ENCODE data around the gene SKAP1. TPM values are rescaled to one million over a fixed set of nuclear protein-coding genes. Genes with fewer than 3 reads are reported as not detected.

Gene SKAP1
- total RNA-seq, 5 donors from 2014 or later (not counting 1 experiment from before 2014, with no cell fraction given): 71.5 to 142 (median 80.4) TPM

DNA sequence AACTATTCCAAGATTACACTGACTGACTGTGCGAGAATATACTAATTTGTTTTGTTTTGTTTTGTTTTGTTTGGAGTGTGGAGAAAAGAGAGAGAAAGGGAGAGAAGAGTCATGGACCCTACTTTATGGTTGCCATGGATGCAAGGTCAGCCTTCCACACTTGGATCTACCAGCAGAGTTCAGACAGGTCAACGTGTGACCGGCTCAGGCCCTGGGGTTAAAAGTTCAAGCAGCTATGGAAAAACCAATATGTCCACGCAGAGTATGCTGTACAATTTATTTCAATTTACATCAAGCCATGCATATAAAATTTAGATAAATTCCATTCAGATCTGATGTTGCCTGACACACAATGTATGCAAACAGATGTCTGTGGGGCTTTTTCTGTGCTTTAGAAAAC, 122.8 kb downstream of the SKAP1 start:
- peaks cover 12% of the 10 kb centered on the region for H3K36me3 Mint-ChIP-seq
- ChIA-PET POLR2A (no interaction called here), CTCF (interaction anchor here in 1 of 2 donors (1.0 to 3.4 kb wide), 5 partner anchors 12 to 286 kb away, joined by 4 to 24 read pairs (median 9); partner anchors contain the start of gene HOXB5)
- H3K27me3 Mint-ChIP-seq: no peaks in the 10 kb centered on the region
- H3K9me3 Mint-ChIP-seq: no peaks in the 10 kb centered on the region
- no peaks in the 10 kb centered on the region for H3K27me3 ChIP-seq (replicated peaks in 1 of 2; ENCODE audit: control insufficient read depth in 2 of 2, extremely low read depth in 1 of 2, insufficient read depth in 2 of 2, low read length in 1 of 2)
- peaks cover 0 to 8% of the 10 kb centered on the region in 2 donors for H3K36me3 ChIP-seq (ENCODE audit: control insufficient read depth in 2 of 2, extremely low read depth in 1 of 2, insufficient read depth in 1 of 2, low read length in 1 of 2)
- no peak overlapping the region for H3K27ac ChIP-seq (ENCODE audit: low read length)
- ATAC-seq (replicated peaks in 1 of 4): no peak
- H3K27ac Mint-ChIP-seq: no peak overlapping the region
- WGBS (ENCODE audit: insufficient coverage): 95% methylated on average over 3 of the region's 4 CpGs
- peaks cover 12 to 35% (median 28%) of the 10 kb centered on the region in 3 donors for H3K4me1 Mint-ChIP-seq
- no peak overlapping the region for H3K4me3 Mint-ChIP-seq
- H3K4me3 ChIP-seq (ENCODE audit: control insufficient read depth in 1 of 2, extremely low read depth in 1 of 2, low read length in 1 of 2): no peak overlapping the region
- H3K4me1 ChIP-seq (ENCODE audit: control insufficient read depth in 1 of 2, extremely low read depth in 1 of 2, insufficient read depth in 2 of 2, low read length in 2 of 2): no peaks in the 10 kb centered on the region
- no peaks in the 10 kb centered on the region for H3K9me3 ChIP-seq
- DNase-seq: no peak

DNA sequence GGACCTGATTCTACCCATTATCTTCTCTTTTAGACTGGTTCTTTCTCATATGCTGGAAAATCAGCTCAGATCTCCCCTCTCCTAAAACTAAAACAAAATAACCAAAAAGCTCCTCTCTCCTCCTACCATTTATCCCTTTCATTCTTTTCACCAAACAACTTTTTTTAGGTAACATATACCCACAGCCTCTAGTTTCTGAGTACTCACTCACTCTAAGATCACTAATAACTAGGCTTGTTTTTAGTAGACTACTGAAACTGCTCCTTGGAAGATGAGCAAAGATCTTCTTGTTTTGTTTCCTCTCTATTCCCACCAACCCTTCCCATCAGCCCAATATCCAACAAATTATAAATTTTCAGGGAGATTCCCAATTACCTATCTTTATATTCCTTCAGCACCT, 129.0 kb downstream of the SKAP1 start:
- peaks cover 0 to 4% of the 10 kb centered on the region in 2 donors for H3K36me3 ChIP-seq (ENCODE audit: control insufficient read depth in 2 of 2, extremely low read depth in 1 of 2, insufficient read depth in 1 of 2, low read length in 1 of 2)
- Mint-ChIP-seq H3K9me3 (no peaks in the 10 kb centered on the region), H3K4me1 (peaks cover 42 to 67% (median 60%) of the 10 kb centered on the region in 3 donors), H3K36me3 (peaks cover 16% of the 10 kb centered on the region), H3K27ac (peak overlapping the region; percentile 87 to 89), H3K27me3 (no peaks in the 10 kb centered on the region), H3K4me3 (no peak overlapping the region)
- ATAC-seq (replicated peaks in 1 of 4): no peak
- ChIA-PET CTCF (no interaction called here), POLR2A (no interaction called here)
- H3K27ac ChIP-seq (ENCODE audit: low read length): no peak overlapping the region
- no peaks in the 10 kb centered on the region for H3K9me3 ChIP-seq
- DNase-seq: no peak
- no peak overlapping the region for H3K4me3 ChIP-seq (ENCODE audit: control insufficient read depth in 1 of 2, extremely low read depth in 1 of 2, low read length in 1 of 2)
- H3K4me1 ChIP-seq (ENCODE audit: control insufficient read depth in 1 of 2, extremely low read depth in 1 of 2, insufficient read depth in 2 of 2, low read length in 2 of 2): peaks cover 4 to 11% of the 10 kb centered on the region in 2 experiments
- H3K27me3 ChIP-seq (replicated peaks in 1 of 2; ENCODE audit: control insufficient read depth in 2 of 2, extremely low read depth in 1 of 2, insufficient read depth in 2 of 2, low read length in 1 of 2): no peaks in the 10 kb centered on the region

DNA sequence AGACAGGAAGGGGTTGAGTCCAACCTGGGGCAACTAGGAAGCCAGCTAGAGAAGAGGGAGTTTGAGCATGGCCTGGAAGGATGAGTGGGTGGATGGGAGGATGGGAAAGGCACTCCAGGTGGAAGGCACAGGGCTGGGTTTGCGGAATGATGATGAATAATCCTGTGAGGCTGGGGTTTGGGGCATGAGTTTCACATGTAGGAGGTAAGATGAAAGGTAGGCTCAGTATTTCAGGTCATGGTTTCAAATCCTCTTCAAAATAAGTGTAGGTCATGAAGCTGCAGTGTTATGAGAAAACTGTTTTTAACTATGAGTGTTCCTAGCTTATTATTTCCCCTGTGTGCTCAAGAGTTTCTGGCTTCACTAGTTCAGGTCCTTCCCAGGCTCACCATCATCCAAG, 130.3 kb downstream of the SKAP1 start:
- Mint-ChIP-seq H3K27me3 (no peaks in the 10 kb centered on the region), H3K36me3 (peaks cover 14% of the 10 kb centered on the region), H3K4me3 (no peak overlapping the region), H3K4me1 (peaks cover 54 to 75% (median 68%) of the 10 kb centered on the region in 3 donors), H3K9me3 (no peaks in the 10 kb centered on the region), H3K27ac (peak overlapping the region; percentile 87 to 89)
- peak overlapping the region; percentile 22 for H3K27ac ChIP-seq (ENCODE audit: low read length)
- ATAC-seq (replicated peaks in 1 of 4) (no peak), DNase-seq (no peak)
- no peaks in the 10 kb centered on the region for H3K36me3 ChIP-seq (ENCODE audit: control insufficient read depth in 2 of 2, extremely low read depth in 1 of 2, insufficient read depth in 1 of 2, low read length in 1 of 2)
- POLR2A ChIA-PET: interaction anchor here in 1 of 2 donors (0.5 kb wide), 1 partner anchor 168 kb away, joined by 5 read pairs; no protein-coding TSS in a partner anchor
- peaks cover 4 to 20% of the 10 kb centered on the region in 2 experiments for H3K4me1 ChIP-seq (ENCODE audit: control insufficient read depth in 1 of 2, extremely low read depth in 1 of 2, insufficient read depth in 2 of 2, low read length in 2 of 2)
- CTCF ChIA-PET: interaction anchor here in 1 of 2 donors (0.5 to 1.7 kb wide), 3 partner anchors 9 to 318 kb away, joined by 3 to 4 read pairs (median 3); partner anchors contain the start of gene HOXB5
- H3K27me3 ChIP-seq (replicated peaks in 1 of 2; ENCODE audit: control insufficient read depth in 2 of 2, extremely low read depth in 1 of 2, insufficient read depth in 2 of 2, low read length in 1 of 2): no peaks in the 10 kb centered on the region
- no peaks in the 10 kb centered on the region for H3K9me3 ChIP-seq
- H3K4me3 ChIP-seq (ENCODE audit: control insufficient read depth in 1 of 2, extremely low read depth in 1 of 2, low read length in 1 of 2): no peak overlapping the region
- 80% methylated on average over 1 of the region's 1 CpG for WGBS (ENCODE audit: insufficient coverage)

DNA sequence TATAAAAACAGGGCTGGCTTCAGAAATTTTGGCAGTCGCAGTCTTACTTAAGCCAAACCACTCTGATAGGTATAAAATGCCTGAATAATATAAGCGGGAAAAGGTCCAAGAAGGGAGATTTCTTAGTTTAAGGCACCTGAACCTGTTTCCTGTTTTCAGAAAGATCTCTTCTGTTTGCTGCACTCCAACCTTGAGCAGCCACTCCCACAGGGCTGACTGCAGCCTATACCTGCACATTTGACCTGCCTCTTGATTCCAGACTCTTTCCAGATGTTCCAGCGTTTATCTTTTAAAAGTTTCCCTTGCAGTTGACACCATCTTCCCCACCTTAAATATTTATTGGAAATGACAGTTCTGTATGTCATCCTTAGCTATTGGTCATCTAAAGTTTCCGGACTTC, 132.2 kb downstream of the SKAP1 start:
- no CpG with 5 or more reads among the region's 4 CpGs for WGBS (ENCODE audit: insufficient coverage)
- Histone ChIP-seq H3K9me3 (no peaks in the 10 kb centered on the region), H3K27me3 (replicated peaks in 1 of 2; ENCODE audit: control insufficient read depth in 2 of 2, extremely low read depth in 1 of 2, insufficient read depth in 2 of 2, low read length in 1 of 2) (no peaks in the 10 kb centered on the region), H3K4me3 (ENCODE audit: control insufficient read depth in 1 of 2, extremely low read depth in 1 of 2, low read length in 1 of 2) (no peak overlapping the region), H3K27ac (ENCODE audit: low read length) (peak overlapping the region; percentile 82), H3K4me1 (ENCODE audit: control insufficient read depth in 1 of 2, extremely low read depth in 1 of 2, insufficient read depth in 2 of 2, low read length in 2 of 2) (peaks cover 4 to 26% of the 10 kb centered on the region in 2 experiments), H3K36me3 (ENCODE audit: control insufficient read depth in 2 of 2, extremely low read depth in 1 of 2, insufficient read depth in 1 of 2, low read length in 1 of 2) (no peaks in the 10 kb centered on the region)
- no peaks in the 10 kb centered on the region for H3K9me3 Mint-ChIP-seq
- peaks cover 66 to 78% (median 75%) of the 10 kb centered on the region in 3 donors for H3K4me1 Mint-ChIP-seq
- H3K27ac Mint-ChIP-seq: peak overlapping the region; percentile 84 to 92
- no peak overlapping the region for H3K4me3 Mint-ChIP-seq
- H3K36me3 Mint-ChIP-seq: peaks cover 14% of the 10 kb centered on the region
- no peak for DNase-seq
- CTCF ChIA-PET: interaction anchor here in 1 of 2 donors (2.3 kb wide), 1 partner anchor 11 kb away, joined by 8 read pairs; no protein-coding TSS in a partner anchor
- H3K27me3 Mint-ChIP-seq: no peaks in the 10 kb centered on the region
- peak in 1 of 4 experiments; percentile 31 for ATAC-seq (replicated peaks in 1 of 4)
- POLR2A ChIA-PET: no interaction called here

DNA sequence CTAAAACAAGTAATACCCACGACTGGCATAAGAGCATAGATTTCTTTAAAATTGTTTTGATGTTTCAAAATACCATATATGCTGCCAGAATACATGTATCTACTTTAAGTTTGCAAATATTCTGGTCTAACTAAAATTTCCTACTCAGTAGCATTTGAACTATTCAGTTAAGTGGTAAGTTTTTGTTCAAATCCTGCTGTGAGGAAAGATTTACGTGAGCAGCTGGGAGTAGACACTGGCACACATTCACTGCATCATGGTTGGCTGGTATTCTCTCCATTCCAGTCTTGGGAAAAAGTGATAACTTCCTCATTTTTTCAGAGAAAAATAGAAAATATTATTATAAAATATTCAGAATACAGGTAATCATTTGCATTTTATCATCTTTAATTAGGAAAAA, 133.6 kb downstream of the SKAP1 start:
- ChIA-PET POLR2A (interaction anchor here in 1 of 2 donors (0.6 kb wide), 1 partner anchor 507 kb away, joined by 9 read pairs; no protein-coding TSS in a partner anchor), CTCF (interaction anchor here in 1 of 2 donors (0.9 kb wide), 1 partner anchor 9 kb away, joined by 3 read pairs; no protein-coding TSS in a partner anchor)
- peak overlapping the region; percentile 82 for H3K27ac ChIP-seq (ENCODE audit: low read length)
- no peaks in the 10 kb centered on the region for H3K9me3 ChIP-seq
- Mint-ChIP-seq H3K4me3 (no peak overlapping the region), H3K9me3 (no peaks in the 10 kb centered on the region), H3K36me3 (peaks cover 10% of the 10 kb centered on the region), H3K4me1 (peaks cover 64 to 75% (median 74%) of the 10 kb centered on the region in 3 donors), H3K27me3 (no peaks in the 10 kb centered on the region), H3K27ac (peak overlapping the region; percentile 90 to 98)
- ATAC-seq (replicated peaks in 1 of 4): no peak
- no peak for DNase-seq
- no peaks in the 10 kb centered on the region for H3K27me3 ChIP-seq (replicated peaks in 1 of 2; ENCODE audit: control insufficient read depth in 2 of 2, extremely low read depth in 1 of 2, insufficient read depth in 2 of 2, low read length in 1 of 2)
- H3K4me3 ChIP-seq (ENCODE audit: control insufficient read depth in 1 of 2, extremely low read depth in 1 of 2, low read length in 1 of 2): no peak overlapping the region
- no peaks in the 10 kb centered on the region for H3K36me3 ChIP-seq (ENCODE audit: control insufficient read depth in 2 of 2, extremely low read depth in 1 of 2, insufficient read depth in 1 of 2, low read length in 1 of 2)
- WGBS (ENCODE audit: insufficient coverage): no CpG with 5 or more reads among the region's 2 CpGs
- H3K4me1 ChIP-seq (ENCODE audit: control insufficient read depth in 1 of 2, extremely low read depth in 1 of 2, insufficient read depth in 2 of 2, low read length in 2 of 2): peaks cover 4 to 26% of the 10 kb centered on the region in 2 experiments

- Mint-ChIP-seq H3K36me3 (peaks cover 13% of the 10 kb centered on the region), H3K4me3 (peak overlapping the region; percentile 55 to 82 (median 67)), H3K4me1 (peaks cover 56 to 72% (median 71%) of the 10 kb centered on the region in 3 donors), H3K27me3 (no peaks in the 10 kb centered on the region), H3K27ac (peak overlapping the region; percentile 90 to 98), H3K9me3 (no peaks in the 10 kb centered on the region)
- no peaks in the 10 kb centered on the region for H3K36me3 ChIP-seq (ENCODE audit: control insufficient read depth in 2 of 2, extremely low read depth in 1 of 2, insufficient read depth in 1 of 2, low read length in 1 of 2)
- peak; percentile 66 to 74 (median 68) for ATAC-seq (replicated peaks in 1 of 4)
- H3K4me3 ChIP-seq (ENCODE audit: control insufficient read depth in 1 of 2, extremely low read depth in 1 of 2, low read length in 1 of 2): peak overlapping the region in 1 of 2 donors; percentile 16
- no CpG with 5 or more reads among the region's 7 CpGs for WGBS (ENCODE audit: insufficient coverage)
- H3K27me3 ChIP-seq (replicated peaks in 1 of 2; ENCODE audit: control insufficient read depth in 2 of 2, extremely low read depth in 1 of 2, insufficient read depth in 2 of 2, low read length in 1 of 2): no peaks in the 10 kb centered on the region
- peaks cover 4 to 26% of the 10 kb centered on the region in 2 experiments for H3K4me1 ChIP-seq (ENCODE audit: control insufficient read depth in 1 of 2, extremely low read depth in 1 of 2, insufficient read depth in 2 of 2, low read length in 2 of 2)
- ChIA-PET CTCF (interaction anchor here in 1 of 2 donors (0.7 to 2.6 kb wide), 8 partner anchors 8 to 298 kb away, joined by 3 to 11 read pairs (median 3); partner anchors contain the start of gene HOXB5), POLR2A (interaction anchor here in 1 of 2 donors (0.7 kb wide), 1 partner anchor 136 kb away, joined by 3 read pairs; no protein-coding TSS in a partner anchor)
- peak overlapping the region; percentile 82 for H3K27ac ChIP-seq (ENCODE audit: low read length)
- no peaks in the 10 kb centered on the region for H3K9me3 ChIP-seq
- DNase-seq: peak in 1 of 35 experiments; percentile 60
These were observed 134.4 kb downstream of the SKAP1 start for GRCh38 chr17:48295362-48296288.

Measured in T-cell (primary cell).